GM21526 (cell line): ENCODE data around the gene SUDS3.
"Not testable (repeated sequence)": the region's sequence is repeated elsewhere in the genome, so short reads cannot be mapped to it uniquely, and the experiment has no call there.

Experiments used
- ATAC-seq: cut with Tn5 transposase; IDR thresholded peaks from one replicate; pipeline ENCODE4 v1.9.1; 2021; ENCODE audit warnings: moderate library complexity; ENCODE audit not compliant: unreplicated experiment, low FRiP score

The SUDS3 gene, protein sequence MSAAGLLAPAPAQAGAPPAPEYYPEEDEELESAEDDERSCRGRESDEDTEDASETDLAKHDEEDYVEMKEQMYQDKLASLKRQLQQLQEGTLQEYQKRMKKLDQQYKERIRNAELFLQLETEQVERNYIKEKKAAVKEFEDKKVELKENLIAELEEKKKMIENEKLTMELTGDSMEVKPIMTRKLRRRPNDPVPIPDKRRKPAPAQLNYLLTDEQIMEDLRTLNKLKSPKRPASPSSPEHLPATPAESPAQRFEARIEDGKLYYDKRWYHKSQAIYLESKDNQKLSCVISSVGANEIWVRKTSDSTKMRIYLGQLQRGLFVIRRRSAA

DNA sequence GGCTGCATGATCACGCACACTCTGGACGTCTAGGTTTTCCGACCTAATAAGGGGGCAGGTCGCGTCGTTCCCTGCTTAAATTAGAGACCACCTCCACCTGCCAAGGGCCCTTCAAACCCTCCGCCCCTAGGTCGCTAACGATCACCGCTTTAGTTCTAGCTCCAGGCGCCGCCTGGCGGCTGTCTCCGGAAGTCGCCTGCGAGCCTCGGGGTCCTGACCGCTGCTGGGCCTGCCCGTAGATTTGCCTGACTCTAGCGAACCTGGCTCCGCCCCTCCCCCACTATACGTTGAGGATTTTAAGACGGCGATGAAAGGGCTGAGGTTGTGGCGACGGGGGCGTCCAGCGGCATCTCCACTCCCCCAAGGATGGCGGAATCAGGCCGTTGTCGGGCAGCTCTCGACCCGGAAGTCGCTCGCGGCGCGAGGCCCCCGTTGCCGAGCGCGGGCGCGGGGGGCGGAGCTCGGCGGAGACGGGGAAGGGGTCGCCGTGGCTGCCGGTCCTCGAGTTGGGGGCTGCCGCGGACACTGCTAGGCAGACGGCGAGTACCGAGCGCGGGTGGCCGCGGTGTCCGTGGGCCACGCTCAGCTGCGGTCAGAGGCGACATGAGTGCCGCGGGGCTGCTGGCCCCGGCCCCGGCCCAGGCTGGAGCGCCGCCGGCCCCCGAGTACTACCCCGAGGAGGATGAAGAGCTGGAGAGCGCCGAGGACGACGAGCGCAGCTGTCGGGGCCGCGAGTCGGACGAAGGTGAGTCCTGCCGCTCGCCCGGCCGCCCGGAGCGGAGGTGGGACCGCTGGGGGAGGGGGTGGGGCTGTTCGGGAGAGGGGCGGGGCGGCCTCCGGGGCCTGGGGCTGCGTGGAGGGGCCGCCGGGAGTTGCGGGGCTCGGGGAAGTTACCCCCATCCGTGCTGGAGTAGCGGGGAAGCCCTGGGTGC lies at the start of gene SUDS3:
Gene SUDS3, plus strand, starts transcription at position 467 of the 932 bp plus-strand sequence. Its CDS starts 137 bp downstream, at position 604.
- ATAC-seq = no peak

DNA sequence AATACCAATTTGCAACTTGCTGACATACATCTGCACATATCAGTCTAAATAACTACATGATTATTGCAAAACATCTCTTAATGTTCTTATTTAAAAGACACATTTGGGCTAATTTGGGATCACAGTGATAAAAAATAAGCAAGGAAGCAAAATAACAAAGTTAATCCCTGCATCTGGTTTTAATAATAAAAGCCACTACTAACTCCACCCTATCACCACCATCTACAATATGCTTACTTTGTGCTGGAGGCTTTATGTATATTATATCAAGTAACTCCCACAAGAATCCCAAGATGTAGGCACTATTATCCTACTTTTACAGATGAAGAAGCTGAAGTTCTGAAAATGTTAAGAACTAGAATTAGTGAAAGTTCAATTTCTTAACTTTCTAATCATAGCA lies 49.4 kb upstream of the SUDS3 start:
- no peak for ATAC-seq

DNA sequence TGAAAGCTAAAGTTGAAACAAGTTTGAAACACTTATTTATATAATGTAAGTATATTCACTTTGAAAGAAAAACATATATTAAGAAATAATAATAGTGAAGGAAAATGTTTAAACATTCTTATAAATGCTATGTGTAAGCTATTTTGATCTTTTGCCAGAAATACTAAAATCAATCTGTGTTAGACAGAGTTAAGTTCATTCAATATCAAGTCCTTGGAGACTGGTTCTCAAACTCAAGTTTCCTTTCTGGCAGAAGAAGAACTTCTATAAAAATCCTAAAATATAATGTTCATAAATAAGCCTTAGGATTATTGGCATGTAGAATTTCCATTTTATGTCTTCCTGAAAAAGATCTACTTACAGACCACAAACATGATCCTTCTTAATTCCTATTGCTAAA lies 49.0 kb upstream of the SUDS3 start:
- ATAC-seq = no peak

DNA sequence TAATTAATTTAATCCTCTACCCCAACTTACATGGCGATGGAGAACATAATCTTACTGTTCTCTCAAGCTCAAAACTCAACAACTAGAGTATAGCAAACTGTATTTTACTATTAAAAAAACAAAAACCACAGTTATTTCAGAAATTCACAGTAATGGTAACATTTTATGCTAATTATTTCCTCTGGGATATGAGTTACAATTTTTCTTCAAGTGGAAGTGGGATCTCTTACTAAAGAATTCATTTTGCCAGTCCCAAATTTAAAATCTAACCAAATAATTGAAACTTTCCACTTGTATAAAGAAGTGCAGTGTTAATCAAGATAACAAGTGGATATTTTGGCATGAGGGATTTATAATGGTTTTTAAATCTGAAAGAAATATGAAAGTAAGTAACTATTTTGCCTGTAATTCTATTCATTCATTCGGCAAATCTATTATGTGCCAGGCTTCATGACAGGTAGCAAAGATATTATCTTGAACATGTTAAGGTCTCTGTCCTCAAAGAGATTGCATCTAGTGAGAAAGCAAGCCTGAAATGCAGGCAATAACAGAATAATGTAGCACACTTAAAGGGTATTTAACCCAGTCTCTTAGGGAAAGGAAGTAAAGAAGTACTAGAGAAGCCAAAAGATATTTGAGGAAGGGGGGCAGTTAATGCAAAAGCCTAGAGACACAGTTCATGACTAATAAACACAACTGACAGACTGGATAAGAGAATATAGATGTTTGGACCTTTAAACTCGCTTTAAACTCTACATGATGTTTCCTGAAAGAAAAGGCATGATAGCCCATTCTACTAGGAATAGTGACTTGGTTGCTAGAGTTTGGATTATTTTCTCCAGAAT lies 47.6 kb upstream of the SUDS3 start:
- no peak for ATAC-seq

DNA sequence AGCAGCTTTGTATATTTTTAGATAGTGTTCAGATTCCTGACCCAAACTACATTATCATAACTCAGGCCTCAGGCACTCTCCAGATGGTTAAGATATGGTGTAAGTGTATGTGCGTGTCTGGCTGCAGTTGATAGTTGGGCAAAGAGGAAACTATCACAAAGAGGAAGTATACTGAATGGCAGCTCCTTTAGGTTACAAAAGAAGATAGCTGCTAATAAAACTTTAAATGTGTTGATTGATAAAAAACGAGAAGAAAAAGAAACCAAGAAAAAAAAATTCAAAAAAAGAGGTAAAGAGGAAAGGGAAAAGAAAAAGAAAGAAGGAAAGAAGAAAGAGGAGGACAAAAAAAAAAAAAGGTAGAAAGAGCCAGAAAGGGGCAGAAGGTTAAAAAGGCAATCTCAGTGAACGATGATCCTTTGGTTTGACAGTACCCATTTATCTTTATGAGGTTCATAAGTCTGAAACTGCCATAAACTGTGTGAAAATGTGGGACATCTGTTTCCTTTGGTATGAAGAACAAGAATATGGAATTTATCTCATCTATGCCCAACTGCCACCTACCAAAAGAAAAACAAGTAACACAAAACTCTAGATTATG lies 45.8 kb upstream of the SUDS3 start:
- ATAC-seq = peak; percentile 87

DNA sequence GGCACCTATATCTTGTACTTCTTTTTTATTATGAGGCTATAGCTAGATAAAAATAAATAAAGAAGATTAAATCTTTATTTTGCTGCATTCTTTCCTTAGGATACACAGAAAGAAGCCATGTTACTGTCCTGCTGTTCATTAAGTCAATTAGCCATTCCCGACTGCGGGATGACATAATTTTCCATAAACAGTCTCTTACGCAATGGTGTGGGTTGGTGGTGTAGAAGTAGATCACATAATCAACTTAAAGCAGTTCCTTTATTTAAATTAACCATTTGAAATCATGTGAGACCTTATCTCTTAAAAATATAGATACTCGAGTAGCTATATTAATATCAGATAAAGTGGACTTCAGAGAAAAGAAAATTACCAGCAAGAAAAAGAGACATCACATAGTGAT lies 43.8 kb upstream of the SUDS3 start:
- no peak for ATAC-seq

DNA sequence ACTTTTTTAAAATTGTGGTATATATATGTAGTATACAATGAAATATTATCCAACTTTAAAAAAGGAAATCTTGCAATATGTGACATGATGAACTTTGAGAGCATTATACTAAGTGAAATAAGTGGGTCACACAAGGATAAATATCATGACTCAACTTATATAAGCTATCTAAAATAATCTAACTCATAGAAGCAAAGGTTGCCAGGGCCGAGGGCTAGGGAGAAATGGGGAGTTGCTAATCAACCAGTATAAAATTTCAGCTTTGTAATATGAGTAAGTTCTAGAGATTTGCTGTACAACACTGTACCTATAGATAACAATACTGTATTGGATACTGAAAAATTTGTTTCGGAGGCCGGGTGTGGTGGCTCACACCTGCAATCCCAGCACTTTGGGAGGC lies 42.1 kb upstream of the SUDS3 start:
- ATAC-seq = no peak

DNA sequence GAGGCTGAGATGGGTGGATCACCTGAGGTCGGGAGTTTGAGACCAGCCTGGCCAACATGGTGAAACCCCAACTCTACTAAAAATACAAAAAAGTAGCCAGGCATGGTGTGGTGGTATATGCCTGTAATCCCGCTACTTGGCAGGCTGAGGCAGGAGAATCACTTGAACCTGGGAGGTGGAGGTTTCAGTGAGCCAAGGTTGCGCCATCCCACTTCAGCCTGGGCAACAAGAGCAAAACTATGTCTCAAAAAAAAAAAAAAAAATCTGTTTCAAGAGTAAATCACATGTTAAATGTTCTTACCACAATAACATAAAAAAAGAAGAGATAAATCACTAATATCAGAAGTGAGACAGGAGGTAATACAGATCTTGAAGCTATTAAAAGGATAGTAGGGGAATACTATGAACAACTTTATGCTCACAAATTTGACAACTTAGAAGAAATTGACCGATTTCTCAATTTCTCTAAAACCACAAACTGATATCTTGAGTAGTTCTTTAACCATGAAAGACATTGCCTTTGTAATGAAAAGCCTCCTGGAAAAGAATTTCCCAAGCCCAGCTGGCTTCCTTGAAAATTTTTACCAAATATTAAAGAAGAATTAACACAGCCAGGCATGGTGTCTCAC lies 41.3 kb upstream of the SUDS3 start:
- no peak for ATAC-seq

DNA sequence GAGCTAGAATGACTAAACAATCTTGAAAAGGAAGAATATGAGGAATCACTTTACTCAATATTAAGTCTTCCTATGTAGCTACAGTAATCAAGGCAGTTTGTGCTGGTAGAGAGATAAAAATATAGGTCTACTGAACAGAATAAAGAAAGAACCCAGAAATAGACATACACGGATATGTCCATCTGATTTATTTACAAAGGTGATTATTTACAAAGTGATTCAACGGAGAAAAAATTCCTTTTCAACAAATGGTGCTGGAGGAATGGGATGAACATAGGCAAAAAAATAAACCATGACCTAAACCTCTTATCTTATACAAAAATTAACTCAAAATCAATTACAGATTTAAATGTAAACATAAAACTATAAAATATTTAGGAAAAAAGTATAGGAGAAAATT lies 40.2 kb upstream of the SUDS3 start:
- no peak for ATAC-seq

DNA sequence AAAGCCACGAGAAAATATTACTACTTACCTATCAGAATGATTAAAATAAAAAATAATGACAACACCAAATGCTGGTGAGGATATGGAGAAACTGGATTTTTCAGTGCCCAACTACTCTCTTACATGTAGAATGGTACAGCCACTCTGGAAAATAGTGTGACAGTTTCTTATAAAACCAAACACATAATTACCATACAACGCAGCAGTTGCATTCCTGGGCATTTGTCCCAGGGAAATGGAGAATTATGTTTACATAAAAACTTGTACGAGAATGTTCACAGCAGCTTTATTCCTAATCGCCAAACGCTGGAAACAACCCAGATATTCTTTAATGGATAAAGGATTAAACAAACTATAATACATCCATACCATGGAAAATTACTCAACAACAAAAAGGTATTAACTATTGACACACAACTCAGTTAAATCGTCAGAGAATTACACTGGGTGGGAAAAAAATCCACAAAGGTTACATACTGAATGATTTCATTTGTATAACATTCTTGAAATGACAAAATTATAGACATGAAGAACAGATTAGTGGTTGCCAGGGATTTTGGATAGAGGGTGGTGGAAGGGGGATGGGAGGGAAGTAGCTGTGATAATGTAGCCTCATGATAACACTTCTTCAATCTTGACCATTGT lies 39.0 kb upstream of the SUDS3 start:
- no peak for ATAC-seq

DNA sequence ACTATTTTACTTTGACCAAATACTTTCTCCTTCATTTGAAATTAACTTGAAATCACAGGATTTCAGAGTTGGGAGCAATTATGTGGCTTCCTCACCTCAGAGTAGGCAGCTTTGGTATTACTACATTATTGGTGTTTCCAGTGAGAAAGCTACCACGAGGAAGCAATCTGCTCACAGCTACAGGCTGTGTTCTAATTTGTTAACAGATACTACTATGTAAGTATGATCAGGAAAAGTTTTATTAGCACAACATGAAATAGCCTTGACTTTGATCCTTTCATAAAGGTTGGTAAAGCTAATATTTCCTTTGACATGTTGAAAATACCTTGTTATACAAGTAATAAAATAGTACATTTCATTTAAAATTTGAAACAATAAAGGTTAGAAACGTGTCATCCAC lies 34.3 kb upstream of the SUDS3 start:
- no peak for ATAC-seq

DNA sequence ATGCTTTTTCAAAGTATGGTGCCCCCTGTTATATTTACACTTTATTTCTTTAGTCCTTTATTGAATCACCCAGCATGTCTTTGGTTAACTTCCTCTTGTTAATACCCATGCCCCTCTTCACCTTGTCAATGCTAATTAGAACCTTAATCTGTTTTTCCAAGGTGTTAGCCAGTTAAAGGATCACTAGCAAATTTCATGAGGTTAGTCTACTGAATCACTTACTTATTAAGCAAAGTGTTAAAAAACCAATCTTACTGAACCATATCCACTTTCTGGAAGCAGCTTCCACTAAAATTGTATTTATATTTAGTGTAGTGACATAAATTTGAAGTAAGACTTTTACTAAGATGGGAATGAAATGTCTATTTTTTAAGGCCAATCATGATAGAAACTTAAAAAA lies 31.5 kb upstream of the SUDS3 start:
- ATAC-seq = no peak

DNA sequence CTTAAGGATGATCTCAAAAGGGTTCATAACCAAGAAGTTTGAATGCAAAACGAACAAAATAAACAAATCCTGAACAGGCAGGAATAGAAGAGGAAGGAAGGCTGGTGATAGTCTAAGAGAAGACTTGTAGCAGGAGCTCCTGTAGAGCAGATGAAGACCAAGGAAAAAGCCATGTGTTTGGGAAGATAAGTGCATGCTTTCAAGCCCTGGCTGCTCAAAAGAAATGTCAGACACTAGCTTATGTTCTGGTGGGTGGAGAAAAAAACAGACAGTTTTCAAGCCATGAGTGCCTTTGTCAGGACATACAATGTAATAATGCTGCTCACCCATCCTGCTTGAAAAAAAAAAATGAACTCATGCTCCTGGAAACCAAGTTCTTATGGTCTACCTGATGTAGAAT lies 31.0 kb upstream of the SUDS3 start:
- ATAC-seq = no peak

DNA sequence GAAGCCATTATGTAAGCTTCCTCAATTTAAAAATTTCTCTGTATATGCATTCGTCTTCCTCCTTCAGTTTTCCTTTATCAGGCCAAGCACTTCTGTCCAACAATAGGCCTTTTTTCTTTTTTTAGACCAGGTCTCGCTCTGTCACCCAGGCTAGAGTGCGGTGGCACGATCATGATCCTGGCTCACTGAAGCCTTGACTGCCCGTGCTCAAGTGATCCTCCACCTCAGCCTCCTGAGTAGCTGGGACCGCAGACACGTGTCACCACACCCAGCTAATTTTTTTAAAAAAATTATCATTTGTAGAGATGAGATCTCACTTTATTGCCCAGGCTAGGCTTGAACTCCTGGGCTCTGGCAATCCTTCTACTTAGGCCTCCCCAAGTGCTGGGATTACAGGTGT lies 29.5 kb upstream of the SUDS3 start:
- ATAC-seq = peak; percentile 48

DNA sequence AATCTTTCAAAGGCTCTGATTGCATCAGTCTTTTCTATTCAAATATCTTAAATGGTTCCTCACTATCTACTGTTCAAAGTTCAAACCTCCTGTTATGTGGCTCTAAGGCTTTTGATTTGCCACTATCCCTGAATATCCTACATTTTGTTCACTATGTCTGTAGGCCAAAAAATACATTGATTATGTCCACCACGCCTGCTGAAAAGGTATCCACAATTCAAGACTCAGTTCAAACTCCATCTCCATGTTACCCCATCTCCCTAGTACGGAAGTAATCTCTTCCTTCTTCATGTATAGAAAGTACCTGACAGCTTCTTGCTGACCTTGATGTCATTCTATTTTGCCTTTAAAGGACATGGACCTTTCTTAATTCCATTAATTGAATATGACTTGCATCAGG lies 28.4 kb upstream of the SUDS3 start:
- no peak for ATAC-seq

DNA sequence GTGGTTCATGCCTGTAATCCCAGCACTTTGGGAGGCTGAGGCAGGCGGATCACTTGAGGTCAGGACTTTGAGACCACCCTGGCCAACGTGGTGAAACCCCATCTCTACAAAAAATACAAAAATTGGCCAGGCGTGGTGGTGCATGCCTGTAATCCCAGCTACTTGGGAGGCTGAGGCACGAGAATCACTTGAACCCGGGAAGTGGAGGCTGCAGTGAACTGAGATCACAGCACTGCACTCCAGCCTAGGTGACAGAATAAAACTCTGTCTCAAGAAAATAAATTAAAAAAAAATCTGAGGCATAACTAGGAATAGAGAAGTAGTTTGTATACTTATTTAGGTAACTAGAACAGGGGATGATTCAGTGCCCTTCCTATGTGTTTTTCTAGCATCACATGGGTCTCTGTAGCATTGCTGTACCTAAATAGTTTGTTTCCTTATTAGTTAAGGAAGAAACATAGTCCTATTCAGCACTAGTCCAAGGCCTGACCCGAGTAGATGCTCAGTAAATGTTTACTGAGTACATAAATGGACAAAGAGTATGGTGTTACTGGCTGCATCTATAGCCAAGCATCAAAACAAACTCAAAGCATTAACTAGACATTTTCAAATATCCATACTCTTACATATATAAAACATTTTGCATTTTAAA lies 25.3 kb upstream of the SUDS3 start:
- ATAC-seq = no peak

DNA sequence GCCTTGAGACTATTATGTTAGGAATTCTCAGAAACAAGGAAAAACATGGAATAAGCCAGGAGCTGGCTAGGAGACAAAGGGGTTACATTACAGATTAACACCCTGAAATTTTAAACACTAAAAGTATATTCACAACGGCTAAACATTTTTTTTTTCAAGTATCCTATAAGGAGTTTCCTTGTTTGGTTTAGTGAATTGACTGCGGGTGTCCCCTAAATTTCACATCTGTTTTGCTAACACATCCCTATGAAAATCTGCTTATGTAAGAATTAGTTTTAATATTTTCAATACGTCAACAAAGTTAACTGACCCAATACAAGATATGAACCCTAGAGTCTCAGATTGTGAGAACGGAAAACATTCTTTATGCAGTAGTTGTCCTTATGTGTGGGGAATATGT lies 22.6 kb upstream of the SUDS3 start:
- ATAC-seq = no peak

DNA sequence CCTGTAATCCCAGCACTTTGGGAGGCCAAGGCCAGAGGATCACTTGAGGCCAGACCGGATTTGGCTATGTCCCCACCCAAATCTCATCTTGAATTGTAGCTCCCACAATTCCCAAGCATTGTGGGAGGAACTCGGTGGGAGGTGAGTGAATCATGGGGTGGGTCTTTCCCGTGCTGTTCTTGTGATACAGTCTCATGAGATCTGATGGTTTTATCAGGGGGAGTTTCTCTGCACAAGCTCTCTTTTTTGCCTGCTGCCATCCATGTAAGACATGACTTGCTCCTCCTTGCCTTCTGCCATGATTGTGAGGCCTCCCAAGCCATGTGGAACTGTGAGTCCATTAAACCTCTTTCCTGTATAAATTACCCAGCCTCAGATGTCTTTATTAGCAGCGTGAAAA lies 21.9 kb upstream of the SUDS3 start:
- ATAC-seq = not testable (repeated sequence)

DNA sequence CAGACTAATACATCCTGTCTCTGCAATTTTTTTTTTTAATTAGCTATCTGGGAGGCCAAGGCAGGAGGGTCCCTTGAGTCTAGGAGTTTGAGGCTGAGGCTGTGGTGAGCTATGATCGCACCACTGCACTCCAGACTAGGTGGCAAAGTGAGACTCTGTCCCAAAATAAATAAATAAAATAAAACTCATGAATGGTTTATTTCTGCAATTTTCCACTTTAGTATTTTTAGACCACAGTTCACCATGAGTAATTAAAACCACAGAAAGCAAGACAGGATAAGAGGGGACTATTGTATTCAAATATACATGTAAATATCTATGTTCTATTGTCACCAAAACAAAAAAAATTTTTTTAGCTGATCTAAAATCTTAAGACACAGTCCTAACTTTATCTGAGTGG lies 21.5 kb upstream of the SUDS3 start:
- ATAC-seq = no peak
